ENCODE results near the gene MIPOL1.

- TF ChIP-seq POLR2A (IDR thresholded peaks at IDR 0.05): no peak
- TF ChIP-seq CTCF (IDR thresholded peaks at IDR 0.05 in 8 of 11, conservative IDR thresholded peaks at IDR 0.05 in 3 of 11): no peak
Observed at GRCh38 chr14:37501877-37502276, 304.1 kb downstream of the MIPOL1 start.
